ENCODE results near the gene PHTF2.

DNA sequence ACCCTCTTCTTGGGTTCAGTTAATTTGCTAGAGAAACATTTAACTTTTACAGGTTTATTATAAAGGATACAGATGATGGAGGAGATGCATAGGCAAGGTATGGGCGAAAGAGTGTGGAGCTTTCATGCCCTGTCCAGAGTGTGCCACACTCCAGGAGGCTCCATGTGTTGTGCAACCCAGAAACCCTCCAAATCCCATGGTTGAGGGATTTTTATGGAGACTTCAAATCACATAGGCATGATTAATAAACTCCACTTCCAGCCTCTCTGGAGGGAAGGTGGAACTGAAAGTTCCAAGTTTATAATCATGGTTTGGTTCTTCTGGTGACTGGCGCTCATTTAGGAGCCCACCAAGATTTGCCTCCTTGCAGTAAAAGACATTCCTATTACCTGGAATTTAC is 159.9 kb downstream of the PHTF2 start:
- TF ChIP-seq POLR2A (IDR thresholded peaks at IDR 0.05; ENCODE audit: low read depth, low read length) (no peak), GATA2 (IDR thresholded peaks at IDR 0.05; ENCODE audit: insufficient read depth, insufficient read length, low read depth, low read length) (no peak)
- TF ChIP-seq, protein P1, sequence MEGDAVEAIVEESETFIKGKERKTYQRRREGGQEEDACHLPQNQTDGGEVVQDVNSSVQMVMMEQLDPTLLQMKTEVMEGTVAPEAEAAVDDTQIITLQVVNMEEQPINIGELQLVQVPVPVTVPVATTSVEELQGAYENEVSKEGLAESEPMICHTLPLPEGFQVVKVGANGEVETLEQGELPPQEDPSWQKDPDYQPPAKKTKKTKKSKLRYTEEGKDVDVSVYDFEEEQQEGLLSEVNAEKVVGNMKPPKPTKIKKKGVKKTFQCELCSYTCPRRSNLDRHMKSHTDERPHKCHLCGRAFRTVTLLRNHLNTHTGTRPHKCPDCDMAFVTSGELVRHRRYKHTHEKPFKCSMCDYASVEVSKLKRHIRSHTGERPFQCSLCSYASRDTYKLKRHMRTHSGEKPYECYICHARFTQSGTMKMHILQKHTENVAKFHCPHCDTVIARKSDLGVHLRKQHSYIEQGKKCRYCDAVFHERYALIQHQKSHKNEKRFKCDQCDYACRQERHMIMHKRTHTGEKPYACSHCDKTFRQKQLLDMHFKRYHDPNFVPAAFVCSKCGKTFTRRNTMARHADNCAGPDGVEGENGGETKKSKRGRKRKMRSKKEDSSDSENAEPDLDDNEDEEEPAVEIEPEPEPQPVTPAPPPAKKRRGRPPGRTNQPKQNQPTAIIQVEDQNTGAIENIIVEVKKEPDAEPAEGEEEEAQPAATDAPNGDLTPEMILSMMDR (IDR thresholded peaks at IDR 0.05; ENCODE audit: extremely low read depth in 1 of 2, insufficient read depth in 1 of 2, low read depth in 1 of 2, low read length in 2 of 2): no peak
